IMR-90 (cell line): ENCODE results near the gene CD46.

Experiments used
- CTCF ChIP-seq: conservative IDR thresholded peaks from 2 replicates; pipeline ENCODE4 v1.5.1; 2012; ENCODE audit warnings: mild to moderate bottlenecking, low read depth, low read length, improper control_type of control experiment
- FOS ChIP-seq: fragments of 150-350 bp; IDR thresholded peaks from 2 replicates; pipeline ENCODE4 v1.6.1; 2016; ENCODE audit warnings: low read depth, low read length
- MAFK ChIP-seq: IDR thresholded peaks from 2 replicates; pipeline ENCODE4 v1.6.1; 2012; ENCODE audit warnings: low read depth, low read length, improper control_type of control experiment
- MXI1 ChIP-seq: IDR thresholded peaks from 2 replicates; pipeline ENCODE4 v1.6.1; 2012; ENCODE audit warnings: low read depth, mild to moderate bottlenecking, low read length, moderate library complexity, borderline replicate concordance
- POLR2A ChIP-seq: IDR thresholded peaks from 2 replicates; pipeline ENCODE4 v1.6.1; 2012; ENCODE audit warnings: mild to moderate bottlenecking, low read depth, low read length
- SMC3 ChIP-seq: fragments of 150-350 bp; IDR thresholded peaks from 2 replicates; pipeline ENCODE4 v1.6.1; 2016; ENCODE audit warnings: low read depth, mild to moderate bottlenecking, antibody characterized with exemption, low read length, moderate library complexity

- TF ChIP-seq SMC3: no peak
- TF ChIP-seq CTCF: no peak
- TF ChIP-seq MAFK: no peak
- TF ChIP-seq POLR2A: no peak
- no peak for TF ChIP-seq FOS
- TF ChIP-seq MXI1: no peak
Observed at GRCh38 chr1:207808911-207809555, 57.2 kb downstream of the CD46 start.
